ENCODE measurements around the gene SACM1L. TPM values are rescaled to one million over a fixed set of nuclear protein-coding genes. Genes with fewer than 3 reads are reported as not detected.

SACM1L gene
- total and polyA plus RNA-seq, 2 of the 8 experiments (the other 6 are each of a cell fraction or from before 2014, with no cell fraction given) = 20.1 to 61.0 TPM

GRCh38 chr3:45787551-45787950 is 98.4 kb downstream of the SACM1L start:
- no peak overlapping the region for H3K27ac ChIP-seq (ENCODE audit: low read depth, low read length)
- no peak overlapping the region for H4K5ac ChIP-seq (ENCODE audit: insufficient read length, low read depth, low read length)
- no peak overlapping the region for H2BK15ac ChIP-seq (ENCODE audit: low read length)
- FAIRE-seq (no peak), DNase-seq (ENCODE audit: low read depth in 1 of 2, low spot score in 2 of 2) (no peak)
- no peak overlapping the region for H2AFZ ChIP-seq (ENCODE audit: low read length)
- H2AK5ac ChIP-seq (ENCODE audit: low read depth, low read length) = no peak overlapping the region
- H3K23ac ChIP-seq (ENCODE audit: insufficient read length) = no peak overlapping the region
- ChIA-PET POLR2A (ENCODE audit: partially characterized antibody) (no interaction called here), CTCF (ENCODE audit: partially characterized antibody) (interaction anchor here (1.3 kb wide), 1 partner anchor 13 kb away, joined by 3 read pairs; no protein-coding TSS in a partner anchor)
- H3K4me3 ChIP-seq (ENCODE audit: extremely low read depth in 1 of 4, insufficient read depth in 2 of 4, low read depth in 3 of 4, low read length in 4 of 4) = no peak overlapping the region
- no peak overlapping the region for H2BK5ac ChIP-seq (ENCODE audit: low read depth, low read length)
- WGBS, 2 experiments (ENCODE audit: extremely low coverage in 1 of 2, insufficient coverage in 1 of 2, insufficient read length in 1 of 2, insufficient replicate concordance in 2 of 2, low coverage in 1 of 2, low lambda C conversion rate in 2 of 2, missing lambda C conversion rate in 1 of 2) = 95% methylated on average over 2 of the region's 2 CpGs; no CpG with 5 or more reads in 1 of the 2 experiments
- no peak overlapping the region for H2BK12ac ChIP-seq (ENCODE audit: low read depth, low read length)
- no peak overlapping the region for H3K56ac ChIP-seq (replicated peaks; ENCODE audit: insufficient read length, low read depth, low read length)
- no peaks in the 10 kb centered on the region; a peak in 1 of 7 replicates for H3K4me1 ChIP-seq (replicated peaks in 1 of 4; ENCODE audit: control insufficient read depth in 3 of 4, insufficient read depth in 4 of 4, low read length in 3 of 4)
- H3K4ac ChIP-seq (replicated peaks; ENCODE audit: insufficient read length, low read depth, low read length) = no peak overlapping the region
- no peak overlapping the region for H3K18ac ChIP-seq (ENCODE audit: extremely low read depth, low read length)
- H3K79me2 ChIP-seq (ENCODE audit: control insufficient read depth in 1 of 2, insufficient read depth in 2 of 2, low read length in 2 of 2) = no peaks in the 10 kb centered on the region
- H4K91ac ChIP-seq (replicated peaks; ENCODE audit: insufficient read length, low read length) = no peak overlapping the region
- H3K27me3 ChIP-seq (replicated peaks in 1 of 4; ENCODE audit: control insufficient read depth in 3 of 4, extremely low read depth in 1 of 4, insufficient read depth in 3 of 4, low read length in 3 of 4) = 0 out of 7 replicates have a peak, but pooled peaks cover 0 to 1% (median 0%) of the 10 kb centered on the region in 4 experiments
- no peaks in the 10 kb centered on the region for H4K20me1 ChIP-seq (replicated peaks in 1 of 2; ENCODE audit: control insufficient read depth in 1 of 2, insufficient read depth in 2 of 2, low read length in 2 of 2)
- no peaks in the 10 kb centered on the region for H3K79me1 ChIP-seq (ENCODE audit: low read depth, low read length)
- H3K4me2 ChIP-seq (ENCODE audit: insufficient read depth in 1 of 2, low read depth in 2 of 2, low read length in 2 of 2) = no peak overlapping the region
- no peak overlapping the region for H4K8ac ChIP-seq (ENCODE audit: extremely low read depth, insufficient read depth, low read length)
- no peaks in the 10 kb centered on the region for H3K23me2 ChIP-seq (ENCODE audit: low read depth, low read length)
- no peaks in the 10 kb centered on the region for H3K36me3 ChIP-seq (ENCODE audit: control insufficient read depth in 2 of 4, insufficient read depth in 4 of 4, low read length in 3 of 4)
- 0 out of 4 replicates have a peak, but pooled peaks cover 0 to 3% of the 10 kb centered on the region in 2 experiments for H3K9me3 ChIP-seq (ENCODE audit: insufficient read depth in 2 of 2, low read depth in 1 of 2, low read length in 1 of 2)
- H3K14ac ChIP-seq (ENCODE audit: insufficient read length) = no peak overlapping the region
- no peak overlapping the region for H2BK120ac ChIP-seq (replicated peaks; ENCODE audit: low read depth, low read length)
- H3K9ac ChIP-seq (replicated peaks in 1 of 4; ENCODE audit: extremely low read depth in 1 of 4, low read depth in 3 of 4, low read length in 3 of 4) = no peak overlapping the region
- H2BK20ac ChIP-seq (ENCODE audit: low read length) = no peak overlapping the region
- TF ChIP-seq ATF3 (IDR thresholded peaks at IDR 0.05; ENCODE audit: insufficient read depth, low read depth, low read length) (no peak), EZH2 (IDR thresholded peaks at IDR 0.05; ENCODE audit: low read depth, low read length, severe bottlenecking) (no peak), GTF2F1 (IDR thresholded peaks at IDR 0.05; ENCODE audit: borderline replicate concordance, low read depth, low read length) (no peak), POLR2AphosphoS5 (IDR thresholded peaks at IDR 0.05; ENCODE audit: low read depth, low read length) (no peak), PHF8 (conservative IDR thresholded peaks at IDR 0.05; ENCODE audit: low read depth, low read length) (no peak), ZNF274 (IDR thresholded peaks at IDR 0.05; ENCODE audit: borderline replicate concordance, extremely low read depth, low read length) (no peak), CTCF (IDR thresholded peaks at IDR 0.05; ENCODE audit: control extremely low read depth in 1 of 3, insufficient read depth in 1 of 3, low read depth in 1 of 3, low read length in 3 of 3) (no peak), JUN (IDR thresholded peaks at IDR 0.05; ENCODE audit: low read depth, low read length) (no peak), FOSL1 (IDR thresholded peaks at IDR 0.05; ENCODE audit: insufficient read depth, low read depth, low read length) (no peak), RXRA (IDR thresholded peaks at IDR 0.05; ENCODE audit: insufficient read depth, low read depth, low read length) (no peak), HDAC6 (IDR thresholded peaks at IDR 0.05; ENCODE audit: low read depth, low read length) (no peak)

Measured in H1 (cell line).